ENCODE measurements around the gene CUTC.

CUTC gene

GRCh38 chr10:99758211-99758891 is 26.3 kb downstream of the CUTC start:
- DNase-seq (ENCODE audit: low read depth) = peak; percentile 57
- no peak overlapping the region for H3K4me3 ChIP-seq (ENCODE audit: low read length)
- TF ChIP-seq, protein P1, sequence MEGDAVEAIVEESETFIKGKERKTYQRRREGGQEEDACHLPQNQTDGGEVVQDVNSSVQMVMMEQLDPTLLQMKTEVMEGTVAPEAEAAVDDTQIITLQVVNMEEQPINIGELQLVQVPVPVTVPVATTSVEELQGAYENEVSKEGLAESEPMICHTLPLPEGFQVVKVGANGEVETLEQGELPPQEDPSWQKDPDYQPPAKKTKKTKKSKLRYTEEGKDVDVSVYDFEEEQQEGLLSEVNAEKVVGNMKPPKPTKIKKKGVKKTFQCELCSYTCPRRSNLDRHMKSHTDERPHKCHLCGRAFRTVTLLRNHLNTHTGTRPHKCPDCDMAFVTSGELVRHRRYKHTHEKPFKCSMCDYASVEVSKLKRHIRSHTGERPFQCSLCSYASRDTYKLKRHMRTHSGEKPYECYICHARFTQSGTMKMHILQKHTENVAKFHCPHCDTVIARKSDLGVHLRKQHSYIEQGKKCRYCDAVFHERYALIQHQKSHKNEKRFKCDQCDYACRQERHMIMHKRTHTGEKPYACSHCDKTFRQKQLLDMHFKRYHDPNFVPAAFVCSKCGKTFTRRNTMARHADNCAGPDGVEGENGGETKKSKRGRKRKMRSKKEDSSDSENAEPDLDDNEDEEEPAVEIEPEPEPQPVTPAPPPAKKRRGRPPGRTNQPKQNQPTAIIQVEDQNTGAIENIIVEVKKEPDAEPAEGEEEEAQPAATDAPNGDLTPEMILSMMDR (conservative IDR thresholded peaks at IDR 0.05; ENCODE audit: low read length) = no peak

DNA sequence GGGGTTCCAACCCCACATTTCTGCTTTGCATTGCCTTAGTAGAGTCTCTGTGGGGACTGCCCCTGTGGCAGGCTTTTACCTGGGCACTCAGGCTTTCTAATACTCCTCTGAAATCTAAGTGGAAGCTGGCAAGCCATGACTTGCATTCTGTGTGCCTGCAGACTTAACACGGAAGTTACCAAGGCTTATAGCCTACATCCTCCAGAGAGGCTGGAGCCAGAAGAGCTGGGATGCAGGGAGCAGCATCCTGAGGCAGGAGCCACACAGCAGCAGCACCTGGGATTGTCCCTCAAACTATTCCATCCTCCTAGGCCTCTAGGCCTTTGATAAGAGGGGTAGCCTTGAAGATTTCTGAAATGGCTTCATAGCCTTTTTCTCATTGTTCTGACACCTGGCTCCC is 28.3 kb downstream of the CUTC start:
- TF ChIP-seq, protein P1 (conservative IDR thresholded peaks at IDR 0.05; ENCODE audit: low read length) = no peak
- no peak overlapping the region for H3K4me3 ChIP-seq (ENCODE audit: low read length)
- no peak for DNase-seq (ENCODE audit: low read depth)

- TF ChIP-seq, protein P1 (conservative IDR thresholded peaks at IDR 0.05; ENCODE audit: low read length) = no peak
- DNase-seq (ENCODE audit: low read depth) = no peak
- H3K4me3 ChIP-seq (ENCODE audit: low read length) = no peak overlapping the region
These were observed 29.3 kb downstream of the CUTC start for GRCh38 chr10:99761365-99761764.

- TF ChIP-seq, protein P1 (conservative IDR thresholded peaks at IDR 0.05; ENCODE audit: low read length) = no peak
- no peak overlapping the region for H3K4me3 ChIP-seq (ENCODE audit: low read length)
- no peak for DNase-seq (ENCODE audit: low read depth)
These were observed 33.8 kb downstream of the CUTC start for GRCh38 chr10:99765672-99766301.

DNA sequence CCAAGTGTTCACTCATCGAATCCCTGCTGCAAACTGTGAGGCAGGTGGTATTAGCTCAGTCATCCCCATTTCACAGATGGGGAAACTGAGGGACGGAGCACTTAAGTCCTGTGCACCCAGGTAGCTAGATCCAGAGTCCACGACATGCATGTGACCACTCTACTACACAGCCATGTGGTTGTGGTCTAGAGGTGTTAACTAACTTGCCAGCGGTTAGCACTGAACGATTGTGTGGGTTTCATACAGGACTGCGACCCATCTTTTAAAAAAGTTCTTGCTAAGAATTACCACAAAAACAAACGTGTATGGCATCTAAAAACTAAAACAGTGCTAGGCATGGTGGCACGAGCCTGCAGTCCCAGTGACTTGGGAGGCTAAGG is 34.3 kb downstream of the CUTC start:
- TF ChIP-seq, protein P1 (conservative IDR thresholded peaks at IDR 0.05; ENCODE audit: low read length) = no peak

GRCh38 chr10:99767901-99768300 is 35.9 kb downstream of the CUTC start:
- TF ChIP-seq, protein P1 (conservative IDR thresholded peaks at IDR 0.05; ENCODE audit: low read length) = no peak
- H3K4me3 ChIP-seq (ENCODE audit: low read length) = no peak overlapping the region

More for the DNA sequence above, 34.3 kb downstream of the CUTC start:
- H3K4me3 ChIP-seq (ENCODE audit: low read length) = no peak overlapping the region
- no peak for DNase-seq (ENCODE audit: low read depth)

DNA sequence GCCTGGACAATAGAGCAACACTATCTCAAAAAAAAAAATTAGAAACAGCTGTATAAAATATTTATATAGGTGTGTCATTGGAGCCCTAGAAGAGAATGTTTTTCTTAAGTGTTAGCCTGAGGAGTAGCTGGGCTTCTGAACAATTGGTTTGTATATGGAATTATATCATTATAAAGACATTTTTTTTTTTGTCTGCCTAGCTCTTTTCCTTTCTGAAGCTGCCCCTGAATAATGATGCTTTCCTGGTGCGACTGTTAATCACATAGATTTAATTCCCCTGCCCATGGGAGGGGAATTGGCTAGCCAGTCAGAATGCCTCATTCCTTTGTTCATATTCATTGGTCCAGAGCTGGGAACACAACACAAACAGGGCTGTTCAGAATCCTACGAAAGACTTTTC is 36.5 kb downstream of the CUTC start:
- peak; percentile 45 for DNase-seq (ENCODE audit: low read depth)
- no peak overlapping the region for H3K4me3 ChIP-seq (ENCODE audit: low read length)
- TF ChIP-seq, protein P1 (conservative IDR thresholded peaks at IDR 0.05; ENCODE audit: low read length) = no peak

More at GRCh38 chr10:99767901-99768300, 35.9 kb downstream of the CUTC start:
- DNase-seq (ENCODE audit: low read depth) = no peak
